Endothelial cell of umbilical vein (primary cell): ENCODE results near the gene TBC1D17. TPM values are rescaled to one million over a fixed set of nuclear protein-coding genes. Genes with fewer than 3 reads are reported as not detected.

Source experiments
- BruUV-seq: library from RNA; stranded (reverse); fragments of 400-500 nt; replicated peaks from 2 replicates; lab custom pipeline; 2021; lab: Mats Ljungman, UMichigan
- CTCF ChIA-PET: fragments of 300-600, 350-600 bp; sonication (Branson Sonifier 250); formaldehyde crosslinking; loops from one replicate; lab custom pipeline; 2021; ENCODE audit warnings: antibody characterized with exemption, inconsistent platforms; lab: Charles Lee
- POLR2A ChIA-PET: fragments of 300-600, 350-600 bp; sonication (Branson Sonifier 250); formaldehyde crosslinking; loops from one replicate; lab custom pipeline; 2021; ENCODE audit warnings: antibody characterized with exemption, inconsistent platforms; lab: Charles Lee
- DNase-seq: peaks from one replicate; pipeline ENCODE4 v3.0.0-alpha.2; 2011; ENCODE audit warnings: low read depth, low spot score
- FAIRE-seq: peaks from 2 replicates; lab custom pipeline; 2011; peaks lifted over from hg19 to GRCh38; lab: Jason Lieb, UNC
- H2AFZ ChIP-seq: 2 replicates; pipeline ENCODE4 v1.6.0; 2012; ENCODE audit warnings: low read depth, low read length, control low read depth, inconsistent platforms
- H3K27ac ChIP-seq: 2 replicates; pipeline ENCODE4 v1.5.1; 2011; ENCODE audit warnings: low read depth, mild to moderate bottlenecking, control low read depth, low read length, moderate library complexity; ENCODE audit not compliant: insufficient read depth
- H3K27me3 ChIP-seq, 2 experiments: 2 replicates each; pipeline versions ENCODE4 v1.6.0 to v1.6.1; 2011; ENCODE audit warnings: low read length in 2 of 2, mixed read lengths in 1 of 2; ENCODE audit not compliant: control insufficient read depth in 2 of 2, insufficient read depth in 2 of 2
- H3K36me3 ChIP-seq, 2 experiments: 2 replicates in 1 of 2; 3 replicates in 1 of 2; pipeline ENCODE4 v1.5.1; 2011; ENCODE audit warnings: low read length in 2 of 2, mild to moderate bottlenecking in 1 of 2, moderate library complexity in 1 of 2; ENCODE audit not compliant: control insufficient read depth in 2 of 2, insufficient read depth in 2 of 2; ENCODE audit errors: extremely low read depth in 1 of 2
- H3K4me1 ChIP-seq: 3 replicates; pipeline ENCODE4 v1.5.1; 2011; ENCODE audit warnings: mild to moderate bottlenecking, low read length; ENCODE audit not compliant: control insufficient read depth, insufficient read depth; ENCODE audit errors: extremely low read depth
- H3K4me2 ChIP-seq: 2 replicates; pipeline ENCODE4 v1.6.1; 2011; ENCODE audit warnings: low read length, control low read depth, mixed read lengths; ENCODE audit not compliant: insufficient read depth
- H3K4me3 ChIP-seq, 3 experiments: fragments of 200-600 bp in 1 of 3; sonication (generic), shearing (Covaris generic) in 1 of 3; replicated peaks in 1 of 3; 2 replicates each; pipeline ENCODE4 v1.5.1; 2011 to 2016; ENCODE audit warnings: control low read depth in 3 of 3, low read length in 3 of 3, mild to moderate bottlenecking in 2 of 3, inconsistent platforms in 1 of 3, low read depth in 1 of 3, moderate library complexity in 1 of 3; ENCODE audit not compliant: insufficient read depth in 1 of 3
- H3K79me2 ChIP-seq: 2 replicates; pipeline ENCODE4 v1.6.0; 2012; ENCODE audit warnings: low read length, inconsistent platforms; ENCODE audit not compliant: control insufficient read depth, insufficient read depth
- H3K9ac ChIP-seq: replicated peaks from 2 replicates; pipeline ENCODE3; 2011; ENCODE audit warnings: low read length, control low read depth; ENCODE audit not compliant: insufficient read depth; ENCODE audit errors: extremely low read depth
- H3K9me1 ChIP-seq: replicated peaks from 3 replicates; pipeline ENCODE4 v1.6.0; 2011; ENCODE audit warnings: mild to moderate bottlenecking, low read length; ENCODE audit not compliant: control insufficient read depth, insufficient read depth; ENCODE audit errors: extremely low read depth
- H3K9me3 ChIP-seq: replicated peaks from 2 replicates; pipeline ENCODE4 v1.5.1; 2012; ENCODE audit warnings: low read length, inconsistent platforms; ENCODE audit not compliant: control insufficient read depth, insufficient read depth
- H4K20me1 ChIP-seq: replicated peaks from 2 replicates; pipeline ENCODE3; 2011; ENCODE audit warnings: mild to moderate bottlenecking, low read length; ENCODE audit not compliant: control insufficient read depth, insufficient read depth; ENCODE audit errors: extremely low read depth
- EZH2 ChIP-seq: IDR thresholded peaks from 2 replicates; pipeline ENCODE4 v1.6.1; 2012; ENCODE audit warnings: borderline replicate concordance, low read depth, mild to moderate bottlenecking, moderate library complexity, low read length, inconsistent platforms; ENCODE audit not compliant: severe bottlenecking
- FOS ChIP-seq: IDR thresholded peaks from 2 replicates; pipeline ENCODE4 v1.6.1; 2011; ENCODE audit warnings: mild to moderate bottlenecking, low read length, moderate library complexity, borderline replicate concordance; ENCODE audit not compliant: insufficient read depth
- GATA2 ChIP-seq: IDR thresholded peaks from 2 replicates; pipeline ENCODE4 v1.7.0; 2011; ENCODE audit warnings: low read depth, mild to moderate bottlenecking, moderate library complexity, mixed read lengths, low read length; ENCODE audit not compliant: insufficient read length, insufficient read depth
- JUN ChIP-seq: IDR thresholded peaks from 2 replicates; pipeline ENCODE4 v1.6.1; 2011; ENCODE audit warnings: borderline replicate concordance, low read depth; ENCODE audit not compliant: insufficient read length, insufficient read depth
- MYC ChIP-seq: IDR thresholded peaks from one replicate; pipeline ENCODE4 v1.6.1; 2011; ENCODE audit warnings: mild to moderate bottlenecking, low read depth, low read length
- POLR2A ChIP-seq: IDR thresholded peaks from 2 replicates; pipeline ENCODE4 v1.6.1; 2012; ENCODE audit warnings: low read depth, mild to moderate bottlenecking, control low read depth, low read length
- POLR2AphosphoS5 ChIP-seq: IDR thresholded peaks from 2 replicates; pipeline ENCODE4 v1.6.1; 2012; ENCODE audit warnings: low read depth, mild to moderate bottlenecking, control low read depth, low read length, moderate library complexity; ENCODE audit not compliant: insufficient read depth
- dilution Hi-C: fragments of 300-500 bp; cut with MboI; formaldehyde crosslinking; loops from one replicate; pipeline ENCODE4 v1.15.0; 2019; ENCODE audit warnings: low sequenced_read_pairs; ENCODE audit not compliant: extremely low pct_ligation_motif_present
- intact Hi-C: fragments of 100-400 bp; cut with micrococcal nuclease; formaldehyde crosslinking; loops from one replicate; pipeline ENCODE4 v1.10.0; 2022
- polyA plus RNA-seq, 4 experiments: library from polyadenylated mRNA; depleted of rRNA in 3 of 4; stranded (reverse) in 3 of 4; unstranded in 1 of 4; fragments of >200 nt; gene quantifications; 2 replicates each; pipeline versions ENCODE4 v1.2.1 to v1.2.3, GENCODE V29; 2011 to 2012; ENCODE audit warnings: missing spikeins in 1 of 4
- total RNA-seq: library from RNA; stranded (reverse); gene quantifications from 2 replicates; pipeline ENCODE4 v1.2.3, GENCODE V29; 2021
- TF ChIP-seq, protein P1 (sequence below), 2 donors: IDR thresholded peaks; 1 replicate in 1 of 2; 2 replicates in 1 of 2; pipeline ENCODE4 v1.5.1; 2011; ENCODE audit warnings: low read length in 2 of 2, mild to moderate bottlenecking in 2 of 2, moderate library complexity in 2 of 2, control low read depth in 1 of 2, inconsistent platforms in 1 of 2, low read depth in 1 of 2; ENCODE audit not compliant: insufficient read depth in 1 of 2; ENCODE audit errors: extremely low read depth in 1 of 2
- TF ChIP-seq, protein P2 (sequence below): IDR thresholded peaks from 2 replicates; pipeline ENCODE4 v1.6.1; 2011; ENCODE audit not compliant: insufficient read depth, insufficient read length

TBC1D17 gene
- total and polyA plus RNA-seq, 2 donors (not counting 3 experiments of a cell fraction or from before 2014, with no cell fraction given): 34.2 to 39.3 TPM

DNA sequence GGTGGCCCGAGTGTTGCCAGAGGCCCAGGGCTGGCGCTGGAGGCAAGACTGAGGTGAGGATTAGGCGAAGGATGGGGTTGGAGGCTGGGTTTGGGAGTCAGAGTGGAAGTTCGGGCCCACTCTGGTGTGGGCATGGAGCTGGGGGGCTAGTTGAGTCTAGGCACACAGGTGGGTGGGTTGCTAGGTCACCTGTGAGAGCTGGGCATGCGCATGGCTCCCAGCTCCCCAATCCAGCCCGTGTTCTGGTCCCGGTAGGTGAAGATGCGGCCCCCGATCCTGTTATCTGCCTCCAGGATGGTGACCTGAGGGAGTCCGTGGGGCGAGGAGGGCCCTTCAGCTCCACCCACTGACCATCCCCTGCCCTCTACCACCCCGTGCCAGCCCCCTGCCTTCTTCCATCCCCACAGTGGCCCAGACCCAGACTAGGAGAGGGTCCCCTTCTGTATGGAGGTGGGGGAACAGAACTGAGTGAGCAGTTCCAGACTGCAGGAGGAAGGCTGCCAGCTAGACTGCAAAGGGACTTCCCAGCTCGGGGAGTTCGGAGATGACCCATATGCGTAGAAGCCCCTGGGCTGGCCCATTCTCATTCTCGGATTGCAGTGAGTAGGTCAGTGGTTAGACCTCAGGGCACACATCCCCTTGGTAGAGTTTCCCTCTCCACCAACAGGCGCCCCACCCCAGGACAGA, 17.5 kb downstream of the TBC1D17 start:
- TF ChIP-seq, protein P1, sequence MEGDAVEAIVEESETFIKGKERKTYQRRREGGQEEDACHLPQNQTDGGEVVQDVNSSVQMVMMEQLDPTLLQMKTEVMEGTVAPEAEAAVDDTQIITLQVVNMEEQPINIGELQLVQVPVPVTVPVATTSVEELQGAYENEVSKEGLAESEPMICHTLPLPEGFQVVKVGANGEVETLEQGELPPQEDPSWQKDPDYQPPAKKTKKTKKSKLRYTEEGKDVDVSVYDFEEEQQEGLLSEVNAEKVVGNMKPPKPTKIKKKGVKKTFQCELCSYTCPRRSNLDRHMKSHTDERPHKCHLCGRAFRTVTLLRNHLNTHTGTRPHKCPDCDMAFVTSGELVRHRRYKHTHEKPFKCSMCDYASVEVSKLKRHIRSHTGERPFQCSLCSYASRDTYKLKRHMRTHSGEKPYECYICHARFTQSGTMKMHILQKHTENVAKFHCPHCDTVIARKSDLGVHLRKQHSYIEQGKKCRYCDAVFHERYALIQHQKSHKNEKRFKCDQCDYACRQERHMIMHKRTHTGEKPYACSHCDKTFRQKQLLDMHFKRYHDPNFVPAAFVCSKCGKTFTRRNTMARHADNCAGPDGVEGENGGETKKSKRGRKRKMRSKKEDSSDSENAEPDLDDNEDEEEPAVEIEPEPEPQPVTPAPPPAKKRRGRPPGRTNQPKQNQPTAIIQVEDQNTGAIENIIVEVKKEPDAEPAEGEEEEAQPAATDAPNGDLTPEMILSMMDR (IDR thresholded peaks at IDR 0.05; ENCODE audit: extremely low read depth in 1 of 2, insufficient read depth in 1 of 2, low read depth in 1 of 2, low read length in 2 of 2): no peak
- TF ChIP-seq FOS (no peak), POLR2A (no peak), JUN (no peak), EZH2 (no peak), MYC (no peak), POLR2AphosphoS5 (no peak), GATA2 (no peak)
- TF ChIP-seq, protein P2, sequence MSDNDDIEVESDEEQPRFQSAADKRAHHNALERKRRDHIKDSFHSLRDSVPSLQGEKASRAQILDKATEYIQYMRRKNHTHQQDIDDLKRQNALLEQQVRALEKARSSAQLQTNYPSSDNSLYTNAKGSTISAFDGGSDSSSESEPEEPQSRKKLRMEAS: no peak
- Histone ChIP-seq H3K4me3 (no peak overlapping the region), H3K4me1 (peaks cover 16% of the 10 kb centered on the region), H4K20me1 (no peaks in the 10 kb centered on the region), H2AFZ (no peak overlapping the region), H3K79me2 (no peaks in the 10 kb centered on the region), H3K4me2 (no peak overlapping the region), H3K9me3 (no peaks in the 10 kb centered on the region), H3K27me3 (no peaks in the 10 kb centered on the region), H3K9me1 (no peaks in the 10 kb centered on the region), H3K27ac (no peak overlapping the region), H3K36me3 (no peaks in the 10 kb centered on the region), H3K9ac (no peak overlapping the region)
- FAIRE-seq (no peak), DNase-seq (no peak)
- ChIA-PET POLR2A (no interaction called here), CTCF (interaction anchor here (0.6 to 1.6 kb wide), 2 partner anchors 27 to 33 kb away, joined by 3 read pairs; no protein-coding TSS in a partner anchor)
- dilution Hi-C loops: no loop called here
- BruUV-seq: no TSS peak
- intact Hi-C loops: no loop called here
